NB4 (cell line): Measurements from ENCODE around the gene ENOX1.

Source experiments
- CTCF ChIP-seq: IDR thresholded peaks from one replicate; pipeline ENCODE4 v1.5.1; 2012; ENCODE audit warnings: low read depth, low read length
- MAX ChIP-seq: IDR thresholded peaks from 2 replicates; pipeline ENCODE4 v1.6.1; 2011; ENCODE audit warnings: low read depth, low read length

GRCh38 chr13:43698009-43698408 is 88.8 kb downstream of the ENOX1 start:
- no peak for TF ChIP-seq CTCF
- TF ChIP-seq MAX = no peak
